ENCODE measurements around the gene MAPK4. TPM values are rescaled to one million over a fixed set of nuclear protein-coding genes. Genes with fewer than 3 reads are reported as not detected.
"Not testable (repeated sequence)": the region's sequence is repeated elsewhere in the genome, so short reads cannot be mapped to it uniquely, and the experiment has no call there.

Gene MAPK4
- total RNA-seq, 1 donor from 2014 or later = 26.9 TPM

- DNase-seq = no peak
- ATAC-seq (ENCODE audit: poor library complexity) = no peak
- intact Hi-C loops (cut with DNase I) = no loop called here
These were observed 194.4 kb downstream of the MAPK4 start for GRCh38 chr18:50754297-50754696.

GRCh38 chr18:50757358-50757757 is 197.5 kb downstream of the MAPK4 start:
- no peak for ATAC-seq (ENCODE audit: poor library complexity)
- DNase-seq = no peak
- intact Hi-C loops (cut with DNase I) = no loop called here

- intact Hi-C loops (cut with DNase I) = no loop called here
- no peak for DNase-seq
- no peak for ATAC-seq (ENCODE audit: poor library complexity)
These were observed 209.6 kb downstream of the MAPK4 start for GRCh38 chr18:50769463-50769862.

GRCh38 chr18:50775207-50775606 is 215.3 kb downstream of the MAPK4 start:
- no peak for ATAC-seq (ENCODE audit: poor library complexity)
- intact Hi-C loops (cut with DNase I) = no loop called here
- DNase-seq = no peak

GRCh38 chr18:50775726-50776125 is 215.8 kb downstream of the MAPK4 start:
- intact Hi-C loops (cut with DNase I) = no loop called here
- no peak for DNase-seq
- ATAC-seq (ENCODE audit: poor library complexity) = no peak

GRCh38 chr18:50776383-50776782 is 216.5 kb downstream of the MAPK4 start:
- intact Hi-C loops (cut with DNase I) = no loop called here
- no peak for DNase-seq
- ATAC-seq (ENCODE audit: poor library complexity) = no peak

- intact Hi-C loops (cut with DNase I); ATAC-seq (ENCODE audit: poor library complexity); DNase-seq: not testable (repeated sequence)
These were observed 219.1 kb downstream of the MAPK4 start for GRCh38 chr18:50779021-50779420.

Other genes starting within 250 kb of the MAPK4 start
- 0.65 TPM for gene SKA1, start 185.0 kb upstream of the MAPK4 start, total RNA-seq